Measurements from ENCODE around the gene PLEKHA1. TPM values are rescaled to one million over a fixed set of nuclear protein-coding genes. Genes with fewer than 3 reads are reported as not detected.

The PLEKHA1 gene
- total RNA-seq, 1 experiment from 2014 or later = 30.6 TPM

GRCh38 chr10:122463466-122464249 is 89.2 kb downstream of the PLEKHA1 start:
- H3K9ac ChIP-seq (ENCODE audit: low read length) = no peak overlapping the region
- no peak for TF ChIP-seq EGR1 (IDR thresholded peaks at IDR 0.05; ENCODE audit: low read depth)
- TF ChIP-seq ZNF274 (IDR thresholded peaks at IDR 0.05; ENCODE audit: low read depth, low read length) = no peak
- TF ChIP-seq TCF7L2 (IDR thresholded peaks at IDR 0.05; ENCODE audit: borderline replicate concordance, extremely low read depth, insufficient read depth, insufficient read length) = no peak
- TF ChIP-seq ELF1 (IDR thresholded peaks at IDR 0.05; ENCODE audit: borderline replicate concordance, low read depth) = no peak
- no peak for TF ChIP-seq JUND (IDR thresholded peaks at IDR 0.05)
- H4K20me1 ChIP-seq (ENCODE audit: insufficient read depth) = no peaks in the 10 kb centered on the region
- H3K27me3 ChIP-seq (ENCODE audit: insufficient read depth, low read length) = peaks cover 32% of the 10 kb centered on the region; the same call in 1 of the 2 replicates
- H3K9me2 ChIP-seq (ENCODE audit: insufficient read depth) = no peaks in the 10 kb centered on the region
- no TSS peak for BruUV-seq (replicated peaks)
- POLR2A ChIA-PET = no interaction called here
- RAD21 ChIA-PET (ENCODE audit: low non-redundant PET in 1 of 2, low total read pairs in 2 of 2, uncharacterized antibody in 2 of 2, unreplicated experiment in 2 of 2) = no interaction called here
- H3K4me2 ChIP-seq (ENCODE audit: low read length) = no peak overlapping the region
- no peak overlapping the region for H3K4me3 ChIP-seq (replicated peaks in 1 of 2; ENCODE audit: low read depth in 1 of 2, low read length in 2 of 2)
- H2AFZ ChIP-seq (ENCODE audit: low read depth, low read length, poor library complexity, severe bottlenecking) = no peak overlapping the region
- H3K36me3 ChIP-seq (ENCODE audit: control insufficient read depth in 1 of 2, insufficient read depth in 2 of 2, low read length in 2 of 2) = no peaks in the 10 kb centered on the region
- no peak overlapping the region for H3K27ac ChIP-seq (ENCODE audit: low read depth, low read length)
- DNase-seq (ENCODE audit: low read depth, low spot score) = no peak
- CTCF ChIA-PET = no interaction called here
- ATAC-seq = no peak
- no peaks in the 10 kb centered on the region for H3K79me2 ChIP-seq (ENCODE audit: insufficient read depth, low read length)
- no peaks in the 10 kb centered on the region for H3K9me3 ChIP-seq (ENCODE audit: control insufficient read depth in 1 of 2, insufficient read depth in 1 of 2, low read depth in 1 of 2, low read length in 2 of 2)
- intact Hi-C loops (cut with micrococcal nuclease) = no loop called here
- peaks cover 0 to 3% of the 10 kb centered on the region in 2 experiments; a peak in 2 of 4 replicates for H3K4me1 ChIP-seq (ENCODE audit: control insufficient read depth in 1 of 2, insufficient read depth in 2 of 2, low read length in 2 of 2)

GRCh38 chr10:122464250-122464510 is 89.7 kb downstream of the PLEKHA1 start:
- ATAC-seq (no peak), DNase-seq (ENCODE audit: low read depth, low spot score) (no peak)
- Histone ChIP-seq H3K4me1 (ENCODE audit: control insufficient read depth in 1 of 2, insufficient read depth in 2 of 2, low read length in 2 of 2) (peaks cover 3 to 8% of the 10 kb centered on the region in 2 experiments; a peak in 2 of 4 replicates), H3K79me2 (ENCODE audit: insufficient read depth, low read length) (no peaks in the 10 kb centered on the region), H3K9me3 (ENCODE audit: control insufficient read depth in 1 of 2, insufficient read depth in 1 of 2, low read depth in 1 of 2, low read length in 2 of 2) (no peaks in the 10 kb centered on the region), H2AFZ (ENCODE audit: low read depth, low read length, poor library complexity, severe bottlenecking) (no peak overlapping the region), H4K20me1 (ENCODE audit: insufficient read depth) (no peaks in the 10 kb centered on the region), H3K4me2 (ENCODE audit: low read length) (no peak overlapping the region), H3K4me3 (replicated peaks in 1 of 2; ENCODE audit: low read depth in 1 of 2, low read length in 2 of 2) (no peak overlapping the region), H3K9me2 (ENCODE audit: insufficient read depth) (no peaks in the 10 kb centered on the region), H3K36me3 (ENCODE audit: control insufficient read depth in 1 of 2, insufficient read depth in 2 of 2, low read length in 2 of 2) (no peaks in the 10 kb centered on the region), H3K27me3 (ENCODE audit: insufficient read depth, low read length) (peaks cover 32% of the 10 kb centered on the region; the same call in 1 of the 2 replicates), H3K9ac (ENCODE audit: low read length) (no peak overlapping the region), H3K27ac (ENCODE audit: low read depth, low read length) (no peak overlapping the region)
- CTCF ChIA-PET = no interaction called here
- intact Hi-C loops (cut with micrococcal nuclease) = no loop called here
- POLR2A ChIA-PET = no interaction called here
- RAD21 ChIA-PET (ENCODE audit: low non-redundant PET in 1 of 2, low total read pairs in 2 of 2, uncharacterized antibody in 2 of 2, unreplicated experiment in 2 of 2) = no interaction called here
- BruUV-seq (replicated peaks) = no TSS peak
- TF ChIP-seq FOSL1 (IDR thresholded peaks at IDR 0.05; ENCODE audit: low read depth) = no peak
- TF ChIP-seq RAD21 (IDR thresholded peaks at IDR 0.05; ENCODE audit: low read depth) = no peak
- TF ChIP-seq CEBPB (IDR thresholded peaks at IDR 0.05; ENCODE audit: low read depth) = no peak
- no peak for TF ChIP-seq TCF7L2 (IDR thresholded peaks at IDR 0.05; ENCODE audit: borderline replicate concordance, extremely low read depth, insufficient read depth, insufficient read length)
- no peak for TF ChIP-seq JUND (IDR thresholded peaks at IDR 0.05)
- no peak for TF ChIP-seq EZH2phosphoT487 (IDR thresholded peaks at IDR 0.05; ENCODE audit: borderline replicate concordance)
- no peak for TF ChIP-seq ZBTB33 (IDR thresholded peaks at IDR 0.05; ENCODE audit: extremely low read depth, insufficient replicate concordance, low read length)
- TF ChIP-seq MAX (IDR thresholded peaks at IDR 0.05) = no peak
- TF ChIP-seq EGR1 (IDR thresholded peaks at IDR 0.05; ENCODE audit: low read depth) = no peak
- TF ChIP-seq ATF3 (IDR thresholded peaks at IDR 0.05) = no peak
- no peak for TF ChIP-seq SRF (IDR thresholded peaks at IDR 0.05; ENCODE audit: low read depth)
- TF ChIP-seq CTCF (IDR thresholded peaks at IDR 0.05 in 2 of 3, conservative IDR thresholded peaks at IDR 0.05 in 1 of 3; ENCODE audit: borderline replicate concordance in 1 of 3, insufficient read depth in 1 of 3, low read depth in 2 of 3, low read length in 2 of 3) = no peak
- TF ChIP-seq POLR2AphosphoS5 (IDR thresholded peaks at IDR 0.05; ENCODE audit: low read depth, low read length) = no peak
- no peak for TF ChIP-seq YY1 (IDR thresholded peaks at IDR 0.05; ENCODE audit: extremely low read depth, insufficient replicate concordance, low read depth, low read length)
